NCI-H2196 treated with DMSO at 0.1 percent for 48 hours (cell line): ENCODE results near the gene NAV1.
"Not testable (repeated sequence)": the region's sequence is repeated elsewhere in the genome, so short reads cannot be mapped to it uniquely, and the experiment has no call there.

Experiments
- DNase-seq: peaks from one replicate; lab custom pipeline; 2025; ENCODE audit not compliant: unreplicated experiment; lab: John Stamatoyannopoulos, UW

NAV1 gene

DNA sequence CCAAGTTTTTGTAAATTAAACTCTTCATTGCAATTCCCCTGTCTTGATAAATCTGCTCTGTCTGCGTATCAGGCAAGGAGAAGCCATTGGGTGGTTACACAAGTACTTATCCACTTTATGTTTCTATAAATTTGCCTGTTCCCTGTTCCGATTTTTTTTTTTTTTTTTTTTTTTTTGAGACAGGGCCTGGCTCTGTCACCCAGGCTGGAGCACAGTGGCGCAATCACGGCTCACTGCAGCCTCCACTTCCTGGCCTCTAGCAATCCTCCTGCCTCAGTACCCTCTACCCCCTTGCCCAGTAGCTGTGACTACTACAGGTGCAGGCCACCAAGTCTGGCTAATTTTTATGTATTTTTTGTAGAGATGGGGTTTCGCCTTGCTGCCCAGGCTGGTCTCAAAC lies 20.9 kb upstream of the NAV1 start:
- DNase-seq: no peak

DNA sequence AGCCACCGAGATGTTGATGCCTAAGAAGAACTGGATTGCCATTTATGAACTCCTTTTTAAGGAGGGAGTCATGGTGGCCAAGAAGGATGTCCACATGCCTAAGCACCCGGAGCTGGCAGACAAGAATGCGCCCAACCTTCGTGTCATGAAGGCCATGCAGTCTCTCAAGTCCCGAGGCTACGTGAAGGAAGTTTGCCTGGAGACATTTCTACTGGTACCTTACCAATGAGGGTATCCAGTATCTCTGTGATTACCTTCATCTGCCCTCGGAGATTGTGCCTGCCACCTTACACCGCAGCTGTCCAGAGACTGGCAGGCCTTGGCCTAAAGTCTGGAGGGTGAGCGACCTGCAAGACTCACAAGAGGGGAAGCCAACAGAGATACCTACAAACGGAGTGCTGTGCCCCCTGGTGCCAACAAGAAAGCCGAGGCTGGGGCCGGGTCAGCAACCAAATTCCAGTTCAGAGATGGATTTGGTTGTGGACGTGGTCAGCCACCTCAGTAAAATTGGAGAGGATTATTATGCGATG lies 18.8 kb upstream of the NAV1 start:
- DNase-seq: not testable (repeated sequence)

DNA sequence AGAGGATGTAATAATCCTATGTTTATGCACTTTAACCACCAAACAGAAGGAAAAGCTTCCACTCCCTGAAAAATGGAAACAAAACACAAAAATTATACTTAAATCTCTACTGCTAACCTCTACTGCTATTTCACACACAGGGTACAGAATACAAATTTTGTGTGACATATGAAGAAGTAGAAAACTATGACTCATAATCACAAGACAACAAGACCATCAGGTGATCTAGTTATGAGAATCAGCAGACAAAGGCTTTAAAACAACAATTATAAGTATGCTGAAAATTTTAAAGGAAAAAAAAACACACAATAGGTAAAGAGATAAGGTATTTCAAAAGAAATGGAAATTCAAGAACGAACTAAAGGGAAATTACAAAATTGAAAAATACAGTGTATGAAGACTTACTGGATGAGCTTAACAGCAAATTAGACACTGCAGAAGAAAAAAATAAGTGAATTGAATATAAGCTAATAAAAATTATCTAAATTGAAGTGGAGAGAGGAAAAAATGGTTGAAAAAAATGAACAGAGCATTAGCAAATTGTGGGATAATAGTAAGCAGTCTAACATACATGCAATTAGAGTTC lies 13.6 kb upstream of the NAV1 start:
- DNase-seq: no peak

DNA sequence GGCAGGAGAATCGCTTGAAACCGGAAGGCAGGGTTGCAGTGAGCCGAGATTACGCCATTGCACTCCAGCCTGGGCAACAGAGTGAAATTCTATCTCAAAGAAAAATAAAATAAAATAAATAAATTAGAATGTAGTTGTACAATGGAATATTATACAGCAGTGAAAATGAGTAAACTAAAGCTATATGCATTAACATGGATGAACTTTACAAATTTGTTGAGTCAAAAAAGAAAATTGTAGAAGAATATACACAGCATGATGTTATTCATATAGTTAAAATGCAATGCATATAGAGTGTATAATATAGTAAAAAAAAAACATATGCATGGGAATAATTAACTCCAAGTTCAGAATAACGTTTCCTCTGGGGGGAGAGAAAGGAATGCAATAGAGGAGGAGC lies 11.0 kb upstream of the NAV1 start:
- DNase-seq: no peak

DNA sequence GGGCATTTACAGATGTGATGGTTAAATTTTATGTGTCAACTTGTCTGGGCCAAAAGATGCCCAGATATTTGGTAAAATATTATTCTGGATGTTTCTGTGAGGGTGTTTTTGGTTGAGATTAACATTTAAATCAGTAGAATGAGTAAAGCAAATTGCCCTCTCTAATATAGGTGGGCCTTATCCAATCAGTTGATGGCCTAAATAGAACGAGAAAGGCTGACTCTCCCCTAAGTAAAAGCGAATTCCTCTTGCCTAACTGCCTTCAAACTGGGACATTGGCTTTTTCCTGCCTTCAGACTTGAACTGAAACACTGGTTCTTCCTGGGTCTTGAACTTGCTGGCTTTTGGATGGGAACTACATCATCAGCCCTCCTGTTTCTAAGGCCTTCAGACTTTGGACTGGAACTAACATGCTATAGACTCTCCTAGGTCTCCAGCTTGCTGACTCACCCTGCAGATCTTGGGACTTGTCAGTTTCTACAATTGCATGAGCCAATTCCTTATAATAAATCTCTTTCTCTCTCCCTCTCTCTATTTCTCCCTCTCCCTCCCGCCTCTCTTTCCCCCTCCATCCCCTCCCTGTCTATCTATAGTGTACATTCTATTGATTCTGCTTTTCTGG lies 10.2 kb upstream of the NAV1 start:
- no peak for DNase-seq

DNA sequence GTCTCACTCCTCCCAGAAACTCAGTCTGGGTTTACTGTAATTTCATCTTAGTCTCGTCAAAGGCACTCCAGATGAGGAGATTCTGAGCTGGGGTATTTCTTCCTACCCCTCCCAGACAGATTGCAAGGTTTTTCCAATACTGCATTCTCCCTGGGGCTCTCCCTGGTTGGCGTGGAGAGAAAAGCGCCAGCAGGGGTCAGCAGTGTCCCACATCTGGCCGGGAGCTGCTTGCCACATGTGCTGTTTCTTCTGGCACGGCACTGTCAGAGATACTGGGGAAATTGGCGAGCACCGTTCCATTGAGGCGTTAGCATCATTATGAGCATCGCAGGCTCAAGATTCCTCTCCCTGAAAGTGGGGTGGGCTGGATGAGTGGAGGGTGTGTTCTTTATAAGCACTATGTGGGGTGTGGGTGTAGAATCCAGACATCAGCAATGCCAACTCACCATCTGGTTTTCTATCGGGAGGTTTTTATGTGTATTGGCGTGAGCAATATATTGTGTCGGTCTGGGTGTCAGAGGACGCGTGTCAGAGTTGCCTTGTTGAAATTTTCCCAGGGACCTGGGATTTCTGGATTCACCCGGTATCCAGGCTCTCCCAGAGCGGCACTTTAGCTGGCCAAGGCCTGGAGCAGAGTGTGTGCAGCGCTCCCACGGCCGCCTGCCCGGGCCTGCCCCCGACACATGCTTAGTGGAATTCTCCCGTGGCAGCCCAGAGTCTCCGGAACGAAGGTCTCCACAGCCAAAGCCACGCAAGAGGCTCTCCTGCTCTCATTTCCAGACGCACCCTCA lies 8.0 kb upstream of the NAV1 start:
- peak; percentile 68 for DNase-seq

DNA sequence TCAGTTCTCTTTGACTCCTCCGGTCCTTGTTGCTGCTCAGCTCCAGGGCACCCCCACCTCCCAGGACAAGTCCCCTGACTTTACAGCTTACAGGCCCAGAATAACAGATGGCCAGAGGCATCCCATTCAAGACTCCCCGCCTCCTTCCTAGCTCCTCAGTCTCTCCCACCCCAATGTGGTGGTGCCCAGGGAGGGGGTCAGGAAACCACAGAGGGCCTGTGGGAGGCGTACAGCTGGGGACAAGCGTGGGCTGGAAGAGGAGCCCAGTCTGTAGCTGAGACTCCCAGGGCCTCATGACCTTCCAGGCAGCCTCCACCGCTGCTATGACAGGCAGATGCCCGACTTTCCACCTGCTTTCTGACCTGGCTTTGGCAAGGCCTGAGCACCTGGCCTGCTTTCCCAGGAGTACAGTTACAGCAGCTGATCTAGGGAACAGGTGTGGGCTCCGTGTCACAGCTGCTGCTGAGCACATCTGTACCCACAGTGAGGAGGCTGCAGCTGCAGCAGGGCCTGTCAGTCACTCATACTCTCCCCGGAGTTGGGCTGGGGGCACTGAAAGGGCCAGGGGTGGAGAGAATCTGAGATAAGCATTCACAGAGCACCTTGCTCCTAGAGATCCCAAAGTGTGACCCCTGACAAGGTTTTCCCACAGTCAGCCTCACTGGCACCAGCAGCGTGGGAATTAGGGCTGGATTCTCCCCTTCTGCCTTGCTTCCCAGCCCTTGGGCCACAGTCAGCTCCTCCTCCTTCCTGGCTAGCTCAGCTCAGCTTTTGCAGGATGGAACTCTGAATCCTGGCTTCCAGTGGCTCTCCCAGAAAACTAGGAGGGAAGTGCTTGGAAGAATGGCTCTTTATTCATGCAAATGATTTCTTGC lies 7.1 kb upstream of the NAV1 start:
- peak; percentile 84 for DNase-seq

DNA sequence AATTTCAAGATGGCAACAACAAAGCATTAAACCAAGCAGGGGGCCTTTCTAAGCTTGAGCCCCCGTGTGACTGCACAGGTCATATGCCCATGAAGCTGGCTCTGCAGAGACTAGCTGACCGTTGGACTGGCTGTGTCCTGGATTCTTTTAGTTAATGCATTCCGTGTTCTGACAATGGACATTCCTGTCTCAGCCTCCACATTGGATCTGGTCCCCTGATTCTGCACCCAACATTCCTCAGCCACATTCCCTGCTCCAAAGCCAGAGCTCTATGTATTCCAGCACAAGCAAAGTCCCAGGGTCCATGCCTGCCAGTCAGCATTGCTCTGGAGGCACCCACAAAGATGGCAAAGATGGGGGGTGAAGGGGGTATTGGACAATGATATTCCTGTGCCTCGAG lies 5.1 kb upstream of the NAV1 start:
- DNase-seq: no peak

DNA sequence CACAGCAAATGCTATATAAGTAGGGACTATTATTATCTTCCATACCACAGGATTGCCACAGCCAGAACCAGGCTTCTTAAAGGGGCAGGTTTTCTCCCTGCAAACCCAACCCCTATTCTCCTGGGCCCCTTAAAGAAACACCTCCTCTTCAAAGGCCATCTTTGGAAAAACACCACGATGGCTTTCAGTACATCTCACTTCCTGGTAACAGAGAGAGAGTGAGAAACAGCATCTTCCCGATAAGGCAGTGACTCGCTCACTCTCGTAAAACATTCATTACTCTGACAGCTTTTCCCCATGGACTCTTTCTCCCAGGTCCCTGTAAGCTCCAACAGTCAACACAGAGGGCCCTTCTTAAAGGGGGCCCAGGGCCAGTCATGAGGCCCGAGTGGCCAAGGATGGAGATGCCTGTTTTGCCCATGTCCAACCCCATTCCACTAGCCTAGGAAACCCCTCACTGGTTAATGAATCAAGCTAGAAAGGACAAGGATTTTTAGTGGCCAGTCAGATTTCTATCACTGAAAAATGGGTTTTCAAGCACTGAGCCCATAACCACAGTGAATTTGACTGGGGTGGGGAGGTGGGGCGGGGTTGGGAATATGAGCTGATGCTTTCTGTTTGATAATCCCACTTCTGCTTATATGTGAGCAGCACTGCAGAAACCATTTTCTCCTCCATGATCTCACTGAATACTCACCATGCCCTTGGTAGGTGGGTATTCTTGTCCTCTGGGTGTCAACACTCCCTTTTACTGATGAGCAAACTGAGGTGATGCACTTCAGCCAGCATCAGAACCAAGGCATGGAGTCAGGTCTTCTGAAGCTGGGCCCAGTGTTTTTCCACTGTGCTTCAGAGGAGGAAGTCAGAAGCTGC lies 3.6 kb upstream of the NAV1 start:
- DNase-seq: no peak

DNA sequence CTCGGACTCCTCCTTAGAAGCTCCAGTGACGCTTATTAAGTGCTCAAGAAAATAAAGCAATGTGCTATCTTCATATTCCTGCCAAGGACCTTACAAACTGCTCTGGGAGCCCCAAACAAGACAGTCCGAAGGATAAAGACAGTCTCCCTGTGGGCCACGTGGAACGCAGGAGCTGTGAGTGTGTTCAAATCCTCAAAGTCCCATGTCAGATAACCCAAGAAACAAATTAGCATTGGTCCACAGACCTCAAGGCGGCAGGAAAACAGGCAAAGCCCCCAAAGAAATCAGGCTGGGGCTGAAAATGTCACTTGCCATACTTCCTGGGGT lies 3.0 kb upstream of the NAV1 start:
- no peak for DNase-seq

DNA sequence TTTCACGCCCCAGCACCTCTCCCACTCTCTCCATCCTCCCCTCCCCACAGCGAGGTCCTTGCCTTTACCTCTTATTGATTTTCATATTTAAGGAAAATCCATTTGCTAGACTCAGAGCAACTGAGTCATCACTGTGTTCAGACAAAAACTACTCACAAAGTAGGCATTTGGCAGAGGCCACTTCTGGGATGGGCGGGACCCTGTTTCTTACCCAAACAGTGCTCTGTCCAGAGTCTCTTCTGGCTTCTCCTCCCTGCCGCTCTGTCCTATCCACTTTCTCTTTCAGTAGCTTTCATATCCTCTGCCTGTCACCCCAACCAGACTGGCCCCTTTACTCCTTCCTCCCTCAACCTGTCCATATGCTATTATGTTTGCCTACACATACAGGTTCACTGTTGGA lies 2.4 kb upstream of the NAV1 start:
- DNase-seq: no peak

DNA sequence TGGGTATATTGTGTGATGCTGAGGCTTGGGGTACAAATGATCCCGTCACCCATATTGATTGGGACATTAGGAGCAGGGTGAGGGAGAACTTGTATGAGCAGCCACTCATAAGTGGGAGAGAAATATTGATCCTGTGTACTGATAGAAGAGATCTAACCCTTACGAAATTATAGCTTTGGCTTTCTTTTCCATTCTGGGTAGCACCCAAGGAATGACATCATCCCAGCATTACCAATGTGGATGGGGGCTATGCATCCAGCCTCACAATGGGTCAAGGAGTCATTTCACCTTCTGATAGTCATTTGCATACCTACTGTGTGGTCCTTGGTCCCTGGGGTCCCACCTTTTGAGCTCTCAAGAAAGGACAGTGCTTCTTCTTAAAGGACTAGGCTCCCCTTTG lies 1.9 kb upstream of the NAV1 start:
- no peak for DNase-seq

DNA sequence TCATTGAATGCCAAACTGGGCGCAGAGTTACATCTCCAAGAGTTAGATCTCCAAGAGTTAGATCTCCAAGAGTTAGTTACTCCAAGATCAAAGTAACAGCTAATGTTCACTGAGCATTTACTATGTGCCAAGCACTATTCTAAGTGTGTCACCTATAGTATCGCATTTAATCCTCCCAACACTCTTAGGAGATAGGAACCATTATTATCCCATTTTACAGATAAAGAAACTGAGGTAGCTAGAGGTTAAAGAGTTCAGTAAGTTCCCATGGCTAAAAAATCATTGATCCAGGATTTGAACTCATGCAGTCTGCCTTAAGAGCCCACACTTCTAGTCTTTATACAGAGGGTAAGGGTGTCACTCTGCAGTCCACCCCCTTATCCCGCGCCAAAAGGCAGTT lies 1.5 kb upstream of the NAV1 start:
- DNase-seq: no peak

DNA sequence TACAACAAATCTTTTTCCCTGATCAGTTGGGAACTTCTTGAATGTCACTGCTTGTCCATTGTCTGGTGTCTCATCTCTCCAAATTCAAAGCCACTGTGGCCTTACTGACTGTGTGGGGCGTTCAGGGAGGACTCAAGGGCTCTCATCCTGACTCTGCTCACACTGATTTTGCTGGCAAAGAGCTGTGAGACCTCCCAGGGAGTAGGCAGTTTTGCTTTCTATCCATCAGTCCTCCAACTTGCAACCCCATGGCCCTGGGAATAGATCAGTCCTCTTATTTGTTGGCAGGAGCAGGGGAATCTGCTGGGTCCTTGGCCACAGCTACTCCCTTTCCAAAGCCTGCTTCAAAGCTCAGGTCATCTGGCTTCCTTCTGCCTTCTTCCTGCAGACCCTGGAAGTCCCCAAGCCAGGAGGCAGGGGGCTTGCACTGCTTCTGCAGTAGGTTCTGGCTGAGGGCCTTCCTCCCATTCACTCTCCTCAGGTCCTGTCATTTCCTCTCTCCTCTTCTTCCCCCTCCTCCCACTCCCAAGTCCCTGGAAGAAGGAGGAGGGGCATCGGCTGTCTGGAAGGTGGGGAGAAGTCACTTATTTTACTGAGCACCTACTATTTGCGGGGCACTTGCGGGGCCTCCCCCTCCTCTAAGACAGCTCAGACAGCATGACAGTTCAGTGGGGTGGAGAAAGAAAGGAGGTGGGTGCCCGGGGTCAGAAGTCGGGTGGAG lies 876 bp upstream of the NAV1 start:
- DNase-seq: no peak

DNA sequence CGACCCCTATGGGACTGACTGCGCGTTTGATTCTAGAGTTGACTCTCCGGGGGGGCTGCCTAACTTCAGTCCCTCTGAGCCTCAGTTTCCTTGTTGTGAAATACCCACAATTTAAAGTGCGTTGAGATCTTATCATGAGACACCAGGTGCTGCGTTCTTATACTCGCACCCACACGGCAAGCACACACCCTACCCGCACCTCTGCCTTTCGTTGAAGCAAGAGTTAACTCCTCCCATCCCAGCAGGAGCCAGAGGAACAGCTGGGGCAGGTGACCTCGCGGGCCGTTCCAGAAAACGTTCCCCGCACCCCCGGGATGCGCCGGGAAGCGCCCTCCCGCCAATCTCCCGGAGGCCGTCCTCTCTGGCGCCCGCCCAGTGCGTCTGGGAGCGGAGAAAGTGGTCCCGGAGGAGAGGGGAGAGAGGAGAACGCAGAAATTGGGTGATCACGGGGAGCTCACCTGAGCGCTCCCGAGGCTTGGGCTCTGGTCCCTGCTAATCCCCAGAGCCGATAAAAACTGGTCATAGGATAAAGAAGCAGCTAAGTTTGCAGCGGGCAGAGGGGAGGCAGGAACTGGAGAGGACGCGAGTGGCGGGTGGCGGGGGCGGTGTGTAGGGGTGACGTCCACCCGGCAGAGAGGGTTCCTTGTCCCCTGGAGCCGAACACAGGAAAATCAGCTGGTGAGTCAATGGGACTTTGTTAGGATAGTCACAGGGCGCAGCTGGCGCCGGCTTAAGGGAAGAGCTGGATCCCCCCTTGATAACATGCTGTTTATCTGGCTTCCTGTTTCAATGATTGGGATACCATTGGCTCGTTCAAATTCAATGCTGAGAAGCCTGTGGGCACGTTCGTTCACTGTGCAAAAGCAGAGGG lies 869 bp downstream of the NAV1 start:
- DNase-seq: peak; percentile 50

DNA sequence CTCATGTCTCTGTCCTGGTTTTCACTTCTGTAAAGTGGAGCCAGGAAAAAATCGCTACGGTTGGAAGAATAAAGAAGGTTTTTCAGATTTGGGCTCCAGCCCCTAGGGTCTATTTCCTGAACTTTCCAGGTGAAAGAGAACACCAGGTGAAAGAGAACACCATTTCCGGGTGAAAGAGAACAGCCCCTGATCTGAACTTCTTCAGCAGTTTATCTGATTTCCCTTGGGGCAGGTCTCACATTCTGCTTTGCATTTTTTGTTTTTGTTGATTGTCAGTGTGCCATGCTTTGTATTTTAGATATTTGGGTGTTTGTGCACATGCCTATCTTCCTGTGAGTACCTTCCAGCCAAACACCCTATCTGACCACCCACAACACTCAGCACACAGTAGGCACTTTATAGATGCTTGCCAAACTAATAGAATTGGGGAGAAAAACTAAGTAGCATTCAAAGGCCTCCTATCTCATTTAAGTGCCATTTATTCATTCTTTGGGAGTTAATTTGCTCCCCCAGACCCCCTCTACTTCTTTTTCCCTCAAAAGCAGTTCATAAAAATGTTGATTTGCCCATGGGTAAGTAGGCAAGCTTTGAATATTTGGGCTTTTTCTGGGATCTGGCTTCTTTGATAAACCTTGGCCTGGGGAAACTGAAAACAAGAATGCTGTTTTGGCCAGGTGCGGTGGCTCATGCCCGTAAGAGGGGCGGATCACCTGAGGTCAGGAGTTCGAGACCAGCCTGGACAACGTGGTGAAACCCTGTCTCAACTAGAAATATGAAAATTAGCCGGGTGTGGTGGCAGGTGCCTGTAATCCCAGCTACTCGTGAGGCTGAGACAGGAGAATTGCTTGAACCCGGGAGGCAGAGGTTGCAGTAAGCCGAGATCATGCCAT lies 2.2 kb downstream of the NAV1 start:
- DNase-seq: no peak

DNA sequence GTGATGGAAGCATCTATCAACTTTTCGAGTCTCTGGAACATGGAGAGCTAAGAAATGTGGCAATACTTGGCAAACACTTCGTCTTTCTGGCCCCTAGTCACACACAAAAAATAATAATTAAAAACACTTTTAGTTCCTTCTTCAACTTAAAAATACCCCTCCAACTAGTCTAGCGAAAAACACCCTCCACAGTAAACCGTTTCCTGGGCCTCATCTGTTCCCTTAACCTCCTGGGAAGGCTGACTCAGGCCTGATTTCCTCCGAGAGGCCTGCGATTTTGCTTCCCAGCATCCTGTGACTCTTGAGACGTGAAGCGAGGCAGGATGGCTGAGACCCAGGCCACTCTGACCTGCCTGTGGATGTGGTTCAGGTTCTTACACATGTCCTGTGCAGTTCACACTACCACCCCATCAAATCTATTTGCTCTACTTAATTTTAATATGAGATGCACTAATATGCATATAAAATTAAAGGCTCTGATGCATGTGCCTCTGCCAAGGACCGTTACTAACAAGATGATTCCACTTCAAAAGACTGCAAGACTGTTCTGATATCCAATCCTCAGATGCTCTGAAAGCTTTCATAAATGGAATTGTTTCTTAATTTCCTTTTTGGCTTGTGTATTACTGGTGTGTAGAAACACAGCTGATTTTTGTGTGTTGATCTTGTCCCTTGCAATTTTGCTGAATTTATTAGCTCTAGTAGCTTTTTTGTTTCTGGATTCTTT lies 3.5 kb downstream of the NAV1 start:
- DNase-seq: no peak
